Fibroblast of lung (primary cell): ENCODE results near the gene ZNF646.

Source experiments
- EZH2 ChIP-seq: IDR thresholded peaks from 2 replicates; pipeline ENCODE4 v1.5.1; 2012; ENCODE audit warnings: low read length, control low read depth, mild to moderate bottlenecking; ENCODE audit errors: missing control alignments
- TF ChIP-seq, protein P1 (sequence below), 2 donors: IDR thresholded peaks in 1 of 2; conservative IDR thresholded peaks in 1 of 2; 1 replicate in 1 of 2; 2 replicates in 1 of 2; pipeline ENCODE4 v1.5.1; 2011 to 2012; ENCODE audit warnings: low read length in 2 of 2, control low read depth in 1 of 2, inconsistent platforms in 1 of 2, low read depth in 1 of 2, mild to moderate bottlenecking in 1 of 2

GRCh38 chr16:31031276-31031675 is 42.9 kb upstream of the ZNF646 start:
- TF ChIP-seq, protein P1, sequence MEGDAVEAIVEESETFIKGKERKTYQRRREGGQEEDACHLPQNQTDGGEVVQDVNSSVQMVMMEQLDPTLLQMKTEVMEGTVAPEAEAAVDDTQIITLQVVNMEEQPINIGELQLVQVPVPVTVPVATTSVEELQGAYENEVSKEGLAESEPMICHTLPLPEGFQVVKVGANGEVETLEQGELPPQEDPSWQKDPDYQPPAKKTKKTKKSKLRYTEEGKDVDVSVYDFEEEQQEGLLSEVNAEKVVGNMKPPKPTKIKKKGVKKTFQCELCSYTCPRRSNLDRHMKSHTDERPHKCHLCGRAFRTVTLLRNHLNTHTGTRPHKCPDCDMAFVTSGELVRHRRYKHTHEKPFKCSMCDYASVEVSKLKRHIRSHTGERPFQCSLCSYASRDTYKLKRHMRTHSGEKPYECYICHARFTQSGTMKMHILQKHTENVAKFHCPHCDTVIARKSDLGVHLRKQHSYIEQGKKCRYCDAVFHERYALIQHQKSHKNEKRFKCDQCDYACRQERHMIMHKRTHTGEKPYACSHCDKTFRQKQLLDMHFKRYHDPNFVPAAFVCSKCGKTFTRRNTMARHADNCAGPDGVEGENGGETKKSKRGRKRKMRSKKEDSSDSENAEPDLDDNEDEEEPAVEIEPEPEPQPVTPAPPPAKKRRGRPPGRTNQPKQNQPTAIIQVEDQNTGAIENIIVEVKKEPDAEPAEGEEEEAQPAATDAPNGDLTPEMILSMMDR (conservative IDR thresholded peaks at IDR 0.05 in 1 of 2, IDR thresholded peaks at IDR 0.05 in 1 of 2; ENCODE audit: low read depth in 1 of 2, low read length in 2 of 2), result no peak
- no peak for TF ChIP-seq EZH2
